HG03565 (cell line): ENCODE measurements around the gene BCL2.

ENCODE experiments used
- ATAC-seq: cut with Tn5 transposase; IDR thresholded peaks from one replicate; pipeline ENCODE4 v1.9.1; 2021; ENCODE audit warnings: mild to moderate bottlenecking, moderate library complexity; ENCODE audit not compliant: unreplicated experiment

The BCL2 gene

DNA sequence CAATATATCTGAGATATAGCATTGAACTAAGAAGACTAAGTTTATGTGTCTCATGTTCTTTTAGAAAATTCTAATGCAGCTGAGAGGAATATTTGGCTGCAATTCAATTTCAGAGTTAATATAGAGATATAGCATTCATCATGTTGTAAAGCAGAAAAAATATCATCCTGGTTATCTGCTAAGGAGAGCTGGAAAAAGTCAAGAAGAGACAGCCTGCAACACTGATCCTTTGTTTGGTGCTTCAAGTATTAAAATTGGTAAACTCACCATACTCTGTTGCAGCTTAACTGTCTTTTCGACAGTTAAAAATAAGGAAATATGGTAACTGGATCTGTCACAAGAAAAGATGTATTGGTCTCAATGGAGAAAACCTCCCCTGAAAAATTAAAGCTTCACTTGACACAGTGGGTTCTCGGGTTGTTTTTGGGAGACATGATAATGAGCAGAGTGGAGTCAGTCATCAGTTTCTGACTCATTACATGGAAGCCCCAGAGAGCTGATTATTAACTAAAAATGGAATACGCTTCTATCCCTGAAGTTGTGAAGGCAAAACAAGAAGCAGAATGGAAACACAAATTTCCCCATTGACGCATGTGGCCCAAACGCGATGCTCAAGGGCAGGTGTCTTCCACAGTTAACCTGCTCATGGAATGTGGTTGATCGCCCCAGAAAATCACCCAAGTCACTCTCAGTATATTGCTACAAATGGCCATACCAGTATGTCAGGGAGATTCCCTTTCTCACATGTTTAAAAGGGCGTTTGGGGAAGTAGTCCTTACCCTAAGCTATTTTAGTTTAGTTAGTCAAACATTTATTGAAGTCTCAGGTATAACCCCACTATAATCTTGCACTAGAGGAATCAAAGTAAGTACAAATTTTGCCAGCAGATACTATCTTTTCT is 8.2 kb downstream of the BCL2 start:
- peak; percentile 55 for ATAC-seq

DNA sequence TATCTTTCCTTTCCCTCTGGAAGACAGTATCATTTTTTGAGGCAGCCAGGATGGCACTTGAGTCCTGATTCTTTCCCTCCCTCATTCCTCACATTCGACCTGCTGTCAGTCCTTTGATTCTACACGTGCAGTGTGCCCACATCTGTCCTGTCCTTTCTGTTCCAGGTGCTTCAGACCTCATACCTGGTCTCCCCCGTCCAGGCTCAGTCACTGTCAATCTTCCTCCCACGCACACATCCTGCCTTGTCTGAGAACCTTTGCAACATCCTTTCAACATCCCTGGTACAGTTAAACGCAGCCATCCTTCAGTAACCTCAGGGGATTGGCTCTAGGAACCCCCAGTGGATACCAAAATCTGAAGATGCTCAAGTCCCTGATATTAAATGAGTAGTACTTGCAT is 10.1 kb downstream of the BCL2 start:
- no peak for ATAC-seq

DNA sequence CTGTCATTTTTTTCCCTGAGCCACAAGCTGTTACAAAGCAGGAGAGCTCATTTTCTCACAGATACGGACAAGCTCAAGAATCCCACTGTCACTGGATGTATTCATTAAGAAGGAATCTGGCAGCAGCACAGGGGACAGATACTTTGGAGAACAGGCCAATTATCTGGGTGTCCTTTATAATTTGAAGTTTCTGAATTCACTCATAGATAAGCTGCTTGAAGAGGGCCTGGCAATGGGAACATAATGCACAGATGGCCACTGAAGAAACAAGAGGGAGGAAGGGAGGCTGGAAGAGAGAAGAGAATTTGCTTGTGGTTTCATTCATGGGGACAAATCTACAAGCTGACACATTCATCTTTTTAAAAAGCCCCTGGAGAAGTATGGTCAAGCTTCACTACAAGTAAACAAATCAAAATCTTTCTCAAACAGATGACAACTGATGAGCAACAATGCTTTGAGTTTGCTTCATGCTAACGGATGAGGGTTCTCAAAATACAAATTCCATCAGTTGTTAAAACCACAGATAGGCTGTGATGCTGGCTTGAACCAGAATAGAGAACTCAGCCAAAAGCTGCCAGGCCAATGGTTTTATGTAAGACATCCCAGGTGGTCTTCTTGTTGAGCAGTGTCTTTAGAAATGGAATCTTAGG is 11.9 kb downstream of the BCL2 start:
- ATAC-seq: no peak

DNA sequence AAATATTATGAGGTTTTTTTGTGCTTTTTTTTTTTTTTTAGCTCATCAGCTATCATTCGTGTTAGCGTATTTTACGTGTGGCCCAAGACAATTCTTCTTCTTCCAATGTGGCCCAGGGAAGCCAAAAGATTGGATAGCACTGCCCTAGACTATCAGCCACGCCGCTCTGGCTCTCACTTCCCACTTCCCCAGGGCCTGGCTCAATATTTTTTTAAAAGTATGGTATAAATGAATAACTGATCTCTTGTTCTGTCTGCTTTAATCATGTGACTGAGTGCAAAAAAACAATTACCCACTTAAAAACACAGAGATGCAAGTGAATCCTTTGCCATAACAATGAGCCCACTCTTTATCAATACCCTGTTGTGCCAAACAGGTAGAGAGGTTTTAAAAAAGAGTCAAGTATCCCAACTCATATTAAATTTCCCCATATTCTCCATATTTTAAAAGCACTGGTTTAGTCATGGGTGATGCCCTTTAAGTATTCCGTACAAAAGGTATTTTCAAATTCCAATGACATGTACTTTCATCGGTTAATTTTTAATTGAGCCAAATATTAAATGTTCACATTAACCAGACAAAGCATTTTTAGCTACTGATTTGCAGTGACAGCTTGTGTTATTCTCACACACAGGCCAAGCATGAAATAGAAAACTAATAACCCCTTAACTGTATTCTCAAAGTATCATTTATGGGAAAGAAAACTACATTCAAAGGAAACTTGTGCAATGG is 12.6 kb downstream of the BCL2 start:
- ATAC-seq: no peak

DNA sequence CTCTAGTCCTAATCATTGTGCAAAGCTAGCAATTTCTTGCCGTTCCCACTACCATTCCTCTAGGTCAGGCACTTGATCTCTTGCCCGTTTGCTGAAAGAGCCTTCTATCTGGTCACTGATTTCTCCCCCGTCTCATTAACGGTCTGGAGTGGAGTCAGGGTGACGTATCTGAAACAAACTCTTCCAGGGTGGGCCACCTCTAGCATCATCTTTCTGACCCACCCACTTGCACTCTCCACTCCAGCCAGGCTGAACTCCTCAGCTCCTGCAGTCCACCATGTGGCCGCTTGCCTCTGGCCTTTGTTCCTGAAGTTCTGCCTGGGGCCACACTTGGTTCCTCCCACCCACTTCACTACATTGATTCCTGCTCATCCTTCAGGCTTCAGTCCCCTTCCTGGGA is 13.3 kb downstream of the BCL2 start:
- ATAC-seq: no peak

DNA sequence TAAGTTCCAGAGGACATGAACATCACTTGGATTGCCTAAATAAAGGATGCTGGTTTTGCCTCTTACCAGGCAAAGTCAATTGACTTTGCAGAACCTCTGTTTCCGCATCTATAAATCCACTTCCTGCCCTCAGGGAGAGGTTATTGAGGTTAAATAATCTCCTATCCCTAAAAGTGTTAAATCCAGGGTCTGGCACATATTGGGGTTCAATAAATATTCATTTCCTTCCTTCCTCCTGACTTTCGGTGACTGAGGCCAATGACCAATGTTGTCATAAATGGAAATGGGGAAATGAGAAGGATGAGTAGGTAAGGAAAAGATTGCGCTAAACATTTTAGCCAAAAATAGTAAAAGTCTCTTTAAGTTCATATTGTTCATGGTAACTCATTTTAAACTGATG is 16.0 kb downstream of the BCL2 start:
- no peak for ATAC-seq

DNA sequence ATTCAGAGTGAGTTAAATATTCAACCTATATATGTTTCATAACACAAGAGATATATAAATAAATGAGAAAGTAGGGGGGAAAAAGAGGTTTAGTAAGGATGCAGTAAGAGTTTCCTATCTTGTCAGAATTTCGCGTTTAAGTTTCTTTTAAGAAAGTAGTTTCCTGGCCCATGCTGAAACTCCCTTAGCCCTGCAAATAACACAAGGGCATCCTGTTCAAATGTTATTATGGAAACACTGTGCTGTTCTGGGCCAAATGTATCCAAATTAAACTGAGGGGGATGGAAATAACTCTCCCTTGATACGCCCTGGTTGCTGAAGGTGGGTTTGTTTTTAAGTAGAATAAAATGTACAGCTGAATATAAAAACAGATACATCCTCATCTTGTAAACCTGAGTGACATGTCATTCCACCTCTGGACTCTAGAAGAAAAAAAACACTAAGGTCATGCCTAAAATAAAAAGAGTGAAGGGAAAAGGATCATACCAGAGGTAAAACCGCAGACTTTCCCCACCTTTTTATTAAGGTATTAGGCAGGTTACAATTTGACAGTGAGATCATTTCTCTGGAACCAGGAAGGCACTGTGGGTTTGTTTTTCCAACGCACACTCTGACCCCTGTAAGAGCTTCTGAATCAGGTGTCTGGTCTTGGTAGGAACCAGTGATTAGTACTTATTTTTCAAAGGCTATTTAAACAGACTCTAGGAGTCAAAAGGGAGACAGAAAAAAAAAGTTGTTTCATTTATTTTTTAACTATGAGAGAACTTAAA is 16.7 kb downstream of the BCL2 start:
- ATAC-seq: no peak

DNA sequence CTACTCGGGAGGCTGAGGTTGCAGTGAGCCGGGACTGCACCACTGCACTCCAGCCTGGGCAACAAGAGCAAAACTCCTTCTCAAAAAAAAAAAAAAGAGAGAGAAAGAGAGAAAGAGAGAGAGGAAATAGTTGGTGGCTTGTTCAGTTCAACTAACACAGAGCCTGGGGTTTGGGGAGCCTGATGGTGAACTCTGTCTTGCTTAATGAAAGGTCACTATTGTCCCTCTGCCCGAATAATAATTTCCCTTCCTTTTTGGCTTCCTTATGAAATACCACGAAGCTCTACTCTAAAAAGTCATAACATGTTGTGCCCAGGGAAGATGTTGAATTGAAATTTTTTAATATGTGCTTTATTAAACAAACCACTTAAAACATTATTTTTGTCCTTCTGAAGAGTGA is 17.3 kb downstream of the BCL2 start:
- ATAC-seq: no peak

DNA sequence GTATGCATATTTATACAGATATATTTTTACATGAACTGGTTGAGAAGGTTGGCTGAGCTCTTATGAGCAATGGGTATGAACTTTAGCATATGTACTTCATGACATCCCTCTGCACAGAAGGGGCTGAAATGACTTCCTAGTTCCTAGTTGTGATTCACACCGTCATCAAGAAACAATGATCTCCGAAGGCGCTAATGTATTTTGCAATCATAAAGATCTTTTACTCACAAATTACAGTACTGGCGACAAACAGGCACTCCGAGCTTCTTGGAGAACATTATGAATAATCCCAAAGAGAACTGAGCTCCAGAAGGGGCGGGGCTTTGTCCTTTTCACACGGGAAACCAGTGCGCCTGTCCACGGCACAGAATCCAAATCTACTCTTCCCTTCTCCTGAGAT is 18.1 kb downstream of the BCL2 start:
- no peak for ATAC-seq

DNA sequence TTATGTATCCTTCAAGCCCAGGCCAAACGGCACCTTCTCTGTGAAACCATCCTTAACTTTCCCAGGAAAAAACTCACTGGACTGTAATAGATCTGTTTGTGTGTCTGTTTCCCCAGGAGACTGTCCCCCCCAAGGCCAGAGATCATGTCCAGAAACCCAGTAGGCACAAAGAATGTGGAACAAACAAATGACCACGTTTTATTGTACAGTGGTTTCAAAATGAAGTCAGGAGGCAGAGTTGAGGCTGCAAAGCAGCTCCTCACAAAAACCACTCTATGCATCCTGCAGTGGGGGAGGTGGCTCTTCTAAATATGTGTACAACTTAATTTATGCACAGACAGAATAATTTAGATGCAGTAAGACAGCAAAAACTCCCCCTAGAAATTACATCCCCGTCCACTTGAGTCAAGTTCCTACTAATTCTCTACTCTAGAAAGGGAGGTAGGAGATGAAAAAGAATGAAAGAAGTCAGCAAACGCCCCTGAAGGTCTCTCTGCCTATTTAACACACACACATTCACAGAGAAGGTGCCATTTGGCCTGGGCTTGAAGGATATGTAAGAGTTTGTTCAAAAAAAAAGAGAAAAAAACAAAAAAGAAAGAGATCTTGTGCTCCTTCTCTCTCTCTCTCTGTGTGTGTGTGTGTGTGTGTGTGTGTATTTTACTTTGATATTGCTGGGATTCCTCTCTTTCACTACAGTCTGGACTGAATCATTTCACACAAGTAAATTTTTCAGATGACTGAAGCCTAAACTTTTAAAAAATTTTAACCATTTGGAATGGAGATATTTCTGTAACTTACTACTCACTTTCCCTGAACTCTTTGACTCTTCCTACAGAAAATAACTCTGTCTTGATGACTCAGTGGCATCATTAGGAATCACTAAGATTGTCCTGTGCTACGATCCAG is 19.5 kb downstream of the BCL2 start:
- peak; percentile 70 for ATAC-seq

DNA sequence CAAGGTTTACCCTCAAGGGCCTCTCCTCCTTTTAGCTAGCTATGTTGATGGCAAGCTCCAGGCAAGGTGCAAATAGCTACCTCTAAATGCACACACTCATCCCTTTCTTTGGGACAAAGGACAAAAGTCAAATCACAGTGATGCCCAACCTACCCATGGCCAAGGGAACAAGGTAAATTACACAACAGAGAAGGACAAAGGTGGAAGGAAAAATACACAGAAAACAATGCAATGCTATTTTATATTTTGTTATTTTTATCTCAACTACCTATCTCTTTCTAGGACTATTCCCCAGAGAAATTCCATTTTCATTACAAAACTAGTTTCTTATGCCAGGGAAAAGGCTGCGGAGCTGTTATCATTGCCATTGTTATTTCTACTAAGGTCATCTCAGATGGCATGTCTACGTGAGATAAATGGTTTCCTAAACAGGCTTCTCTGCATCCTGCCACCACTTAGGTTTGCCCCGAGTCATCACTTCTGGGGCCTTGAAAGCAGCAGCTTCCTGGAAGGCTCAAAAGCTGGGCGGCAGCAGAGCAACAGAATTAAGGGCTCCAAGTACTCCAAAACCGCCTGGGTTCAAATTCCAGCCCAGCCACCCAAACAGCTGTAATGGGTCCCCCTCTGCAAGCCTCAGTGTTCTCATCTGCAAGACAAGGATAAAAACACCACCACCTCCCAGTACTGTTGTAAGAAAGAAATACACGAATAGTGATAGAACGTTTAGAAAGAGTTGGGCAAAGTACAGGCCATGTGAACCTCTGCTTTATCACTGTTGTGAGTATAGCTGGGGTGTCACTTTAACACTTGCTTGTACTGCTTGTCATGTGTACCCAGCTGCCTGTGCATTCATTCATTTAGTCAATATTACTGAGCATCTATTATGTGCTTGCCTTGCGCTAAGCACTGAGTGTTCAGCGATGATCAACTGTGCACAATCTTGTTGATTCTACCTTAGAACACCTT is 20.9 kb downstream of the BCL2 start:
- no peak for ATAC-seq

- no peak for ATAC-seq
Measured at GRCh38 chr18:63297687-63298399, 21.7 kb downstream of the BCL2 start.

DNA sequence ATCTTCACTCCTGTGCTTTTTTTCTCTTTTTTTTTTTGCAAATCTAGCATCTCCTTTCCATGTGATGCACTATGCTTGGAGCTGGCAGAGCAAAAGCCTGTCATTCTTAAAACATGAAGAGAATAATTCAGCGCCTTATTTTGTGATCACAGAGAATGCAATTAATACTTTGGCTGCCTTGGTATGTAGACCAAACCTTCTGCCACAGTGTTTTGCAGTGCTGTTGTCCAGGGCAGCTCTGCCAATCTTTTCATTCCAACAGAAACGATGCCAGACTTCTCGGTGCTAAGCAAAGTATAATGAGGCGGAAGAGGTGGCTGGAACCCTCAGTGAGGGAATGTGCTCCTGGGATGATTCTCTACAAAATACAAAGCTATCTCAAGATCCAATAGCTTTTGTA is 25.6 kb downstream of the BCL2 start:
- ATAC-seq: no peak

GRCh38 chr18:63292831-63293683 is 26.5 kb downstream of the BCL2 start:
- peak; percentile 52 for ATAC-seq

DNA sequence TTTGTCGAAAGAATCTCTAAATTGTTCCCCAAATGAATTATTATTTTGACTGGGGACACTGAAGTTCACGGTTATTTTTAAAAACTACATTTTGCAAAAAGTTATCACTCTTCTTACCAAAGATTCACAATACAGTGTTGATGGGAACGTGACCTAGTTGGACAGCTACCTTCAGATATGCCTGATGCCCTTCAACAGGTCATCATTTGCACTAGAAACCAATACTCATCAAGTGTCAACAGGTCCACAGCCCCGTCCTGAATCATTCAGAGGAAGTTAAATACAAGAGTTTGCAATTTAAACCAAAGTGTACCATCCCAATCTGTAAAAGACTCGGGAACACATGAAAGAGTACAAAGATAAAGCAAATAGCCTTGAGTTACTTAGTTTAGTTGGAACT is 28.3 kb downstream of the BCL2 start:
- no peak for ATAC-seq

DNA sequence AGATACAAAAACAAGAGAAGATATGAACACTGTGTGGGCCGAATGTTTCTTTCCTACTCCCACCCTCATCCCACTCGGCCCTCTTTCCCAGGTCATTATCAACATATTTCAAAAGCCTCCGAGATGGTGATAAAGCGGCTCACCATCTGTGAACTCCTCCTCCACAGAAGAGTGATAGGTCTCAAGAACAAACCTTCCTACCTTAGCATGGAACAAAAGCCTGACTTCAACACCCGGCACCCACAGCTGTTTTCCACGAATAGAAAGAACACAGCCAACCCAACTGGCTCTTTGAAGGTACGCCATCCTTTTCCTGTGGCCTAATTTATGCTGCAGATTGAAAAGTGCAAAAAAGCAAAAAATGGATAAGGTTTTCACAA is 28.8 kb downstream of the BCL2 start:
- ATAC-seq: no peak

DNA sequence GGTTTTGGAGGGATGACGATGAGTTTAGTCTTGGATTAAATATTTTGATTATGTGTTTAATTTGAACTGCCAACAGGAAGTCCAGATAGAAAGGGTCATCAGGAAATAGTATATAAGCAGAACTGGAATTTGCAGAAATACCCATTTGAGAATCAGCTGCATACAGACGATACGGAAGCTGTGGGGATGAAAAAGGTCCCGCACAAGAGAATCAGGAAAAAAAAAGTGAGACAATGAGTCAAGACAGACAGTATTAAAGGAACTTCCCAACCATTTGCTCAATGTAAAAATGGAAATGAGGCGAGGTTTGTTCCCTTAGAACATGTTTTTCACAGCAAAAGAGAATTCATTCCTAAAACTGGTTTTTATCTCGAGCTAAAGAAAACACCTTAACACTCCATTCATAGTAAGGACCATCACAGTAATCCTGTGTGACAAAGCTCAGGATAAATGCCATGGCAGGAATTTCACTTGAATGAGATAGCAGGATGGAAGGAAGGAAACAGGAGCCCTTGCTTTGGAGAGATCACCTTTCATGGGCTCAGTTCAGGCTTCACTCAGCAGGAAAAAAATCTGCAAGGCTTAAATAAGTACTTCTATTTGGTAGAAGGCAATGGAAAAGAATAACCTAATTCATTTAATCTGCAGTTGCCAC is 29.3 kb downstream of the BCL2 start:
- no peak for ATAC-seq
